K562 (cell line): Measurements from ENCODE around the gene SYNPO2. TPM values are rescaled to one million over a fixed set of nuclear protein-coding genes. Genes with fewer than 3 reads are reported as not detected.

Experiments used
- MGA ChIP-seq: fragments of 450-650 bp; IDR thresholded peaks from 2 replicates; pipeline ENCODE4 v1.6.1; 2016; ENCODE audit warnings: mild to moderate bottlenecking, moderate library complexity
- SMARCA4 ChIP-seq: fragments of 450-650 bp; IDR thresholded peaks from 2 replicates; pipeline ENCODE4 v1.6.1; 2016
- ZNF407 ChIP-seq: fragments of 450-650 bp; IDR thresholded peaks from 2 replicates; pipeline ENCODE4 v1.6.1; 2016; ENCODE audit warnings: low read depth
- ZNF644 ChIP-seq: fragments of 200-800 bp; sonication (Bioruptor generic); IDR thresholded peaks from 2 replicates; pipeline ENCODE4 v1.6.1; 2016; ENCODE audit warnings: low read depth, missing genetic modification characterization, missing compliant biosample characterization
- polyA plus RNA-seq, 8 experiments: library from polyadenylated mRNA; depleted of rRNA in 4 of 8; stranded (reverse) in 5 of 8; unstranded in 3 of 8; fragments of >200 nt; fragmentation: Nextera tagmentation in 2 of 8; fragmentation: Illumina TruSeq in 1 of 8; extraction: Ambion mirVana in 2 of 8; extraction: Trizol in 1 of 8; gene quantifications; 2 replicates each; pipeline versions ENCODE4 v1.2.1 to v1.2.3, GENCODE V29; 2011 to 2014; ENCODE audit warnings: inconsistent platforms in 1 of 8, missing spikeins in 1 of 8
- total RNA-seq, 7 experiments: library from RNA; depleted of rRNA in 6 of 7; stranded (reverse); fragments of >200 nt in 6 of 7; fragmentation: Illumina TruSeq in 2 of 7; extraction: Trizol in 2 of 7; gene quantifications; 2 replicates each; pipeline versions ENCODE4 v1.2.1 to v1.2.3, GENCODE V29; 2011 to 2021; ENCODE audit warnings: low replicate concordance in 1 of 7

The SYNPO2 gene
- total and polyA plus RNA-seq, 9 of the 15 experiments (the other 6 are each of a cell fraction or from before 2014, with no cell fraction given), result 0.03 to 0.18 TPM; not detected in 7

- TF ChIP-seq ZNF407 (no peak), SMARCA4 (no peak), MGA (no peak), ZNF644 (tag) (no peak)
These were observed 3.9 kb upstream of the SYNPO2 start (continued) for GRCh38 chr4:118884716-118885115.
